Measurements from ENCODE around the gene BAX. TPM values are rescaled to one million over a fixed set of nuclear protein-coding genes. Genes with fewer than 3 reads are reported as not detected.
A peak's percentile ranks its signal among the peaks of the same experiment; 100 is the strongest.

Gene BAX
- total and polyA plus RNA-seq, 2 of the 13 experiments (the other 11 are each of a cell fraction or from before 2014, with no cell fraction given) = 139 to 176 TPM

GRCh38 chr19:48969276-48970138 lies 14.8 kb downstream of the BAX start:
- Histone ChIP-seq H2AFZ (ENCODE audit: low read length) (no peak overlapping the region), H3K36me3 (replicated peaks in 1 of 2; ENCODE audit: control insufficient read depth in 1 of 2, insufficient read depth in 2 of 2, low read length in 2 of 2) (peaks cover 9 to 34% of the 10 kb centered on the region in 2 experiments), H3K4me3 (replicated peaks in 1 of 3; ENCODE audit: insufficient read depth in 1 of 3, low read depth in 2 of 3, low read length in 3 of 3) (no peak overlapping the region), H3K4me2 (ENCODE audit: low read depth, low read length) (no peak overlapping the region), H3K4me1 (ENCODE audit: insufficient read depth, low read length) (peaks cover 18% of the 10 kb centered on the region), H3K27ac (ENCODE audit: extremely low read length, insufficient read depth, low read length) (no peak overlapping the region), H3K27me3 (ENCODE audit: control insufficient read depth in 1 of 2, insufficient read depth in 2 of 2, low read length in 2 of 2) (no peaks in the 10 kb centered on the region; a peak in 1 of 5 replicates), H4K20me1 (ENCODE audit: insufficient read depth, low read length) (peaks cover 33% of the 10 kb centered on the region), H3K9ac (ENCODE audit: insufficient read depth, low read depth, low read length) (no peak overlapping the region), H3K9me3 (ENCODE audit: low read length) (no peaks in the 10 kb centered on the region), H3K79me2 (ENCODE audit: insufficient read depth, low read length) (peaks cover 19% of the 10 kb centered on the region)
- DNase-seq (ENCODE audit: low spot score) (no peak), FAIRE-seq (no peak), ATAC-seq (peak; percentile 3)
- intact Hi-C loops (cut with micrococcal nuclease; ENCODE audit: unreplicated experiment) = loop anchor here (2.0 to 10.0 kb wide), 3 partner anchors 35 to 185 kb away; partner anchors contain the start of gene PPP1R15A
- in situ Hi-C loops (cut with HindIII; ENCODE audit: extremely low pct_ligation_motif_present, low pct_unique_long_range_greater_than_20kb) = no loop called here
- ChIA-PET CTCF (ENCODE audit: low intra/inter-chr PET ratio, low total read pairs) (interaction anchor here (0.9 kb wide), 1 partner anchor 35 kb away, joined by 4 read pairs; no protein-coding TSS in a partner anchor), POLR2A (interaction anchor here (1.0 to 3.8 kb wide), 9 partner anchors 8 to 174 kb away, joined by 4 to 24 read pairs (median 10); partner anchors contain the start of genes BAX, DHDH, GYS1 and PPP1R15A)
- no peak for TF ChIP-seq SMARCE1 (IDR thresholded peaks at IDR 0.05; ENCODE audit: borderline replicate concordance)
- TF ChIP-seq ZNF768 (CRISPR knock-in tag; IDR thresholded peaks at IDR 0.05) = peak; percentile 15; the same call in 1 of the 2 replicates
- peak; percentile 61 for TF ChIP-seq AGO2 (optimal IDR thresholded peaks at IDR 0.05; ENCODE audit: low read depth, low read length)
- TF ChIP-seq ZBTB33 (CRISPR knock-in tag; IDR thresholded peaks at IDR 0.05) = peak; percentile 6; the same call in 1 of the 2 replicates
- peak; percentile 54; the same call in 1 of the 2 replicates for TF ChIP-seq RBFOX2 (IDR thresholded peaks at IDR 0.05; ENCODE audit: low read depth, low read length)
- 0 out of 2 replicates have a peak, but pooled peaks have one; percentile 23 for TF ChIP-seq PCBP1 (IDR thresholded peaks at IDR 0.05; ENCODE audit: borderline replicate concordance, low read depth, low read length)
- TF ChIP-seq RARG (CRISPR knock-in tag; IDR thresholded peaks at IDR 0.05; ENCODE audit: low read depth) = no peak
- no peak for TF ChIP-seq CBX5 (CRISPR knock-in tag; IDR thresholded peaks at IDR 0.05; ENCODE audit: borderline replicate concordance)
- 0 out of 2 replicates have a peak, but pooled peaks have one; percentile 31 for TF ChIP-seq SNAPC4 (CRISPR knock-in tag; IDR thresholded peaks at IDR 0.05)
- no TSS peak for BruUV-seq (replicated peaks)
- WGBS (ENCODE audit: low lambda C conversion rate) = 97% methylated on average over 32 of the region's 45 CpGs
